Liver (tissue), 9 donors: ENCODE results near the gene DYRK1A. TPM values are rescaled to one million over a fixed set of nuclear protein-coding genes. Genes with fewer than 3 reads are reported as not detected.

Experiments used
- DNase-seq: peaks from one replicate; pipeline ENCODE4 v3.0.0-alpha.2; 2017; ENCODE audit warnings: low spot score
- H3K27ac ChIP-seq, 2 donors: one replicate each; pipeline ENCODE4 v1.7.0; 2013; ENCODE audit warnings: inconsistent platforms in 2 of 2, low read length in 2 of 2, control low read depth in 1 of 2, low read depth in 1 of 2, mild to moderate bottlenecking in 1 of 2
- H3K27me3 ChIP-seq, 4 donors: one replicate each; pipeline versions ENCODE4 v1.6.1 to v1.7.0; 2013; ENCODE audit warnings: low read length in 3 of 4, inconsistent platforms in 1 of 4, mild to moderate bottlenecking in 1 of 4, moderate library complexity in 1 of 4; ENCODE audit not compliant: control insufficient read depth in 4 of 4, insufficient read depth in 4 of 4
- H3K36me3 ChIP-seq, 4 donors: one replicate each; pipeline versions ENCODE4 v1.6.1 to v1.7.0; 2013; ENCODE audit warnings: low read length in 3 of 4, mild to moderate bottlenecking in 3 of 4, low read depth in 1 of 4, moderate library complexity in 1 of 4; ENCODE audit not compliant: control insufficient read depth in 4 of 4, insufficient read depth in 3 of 4
- H3K4me1 ChIP-seq, 4 donors: one replicate each; pipeline versions ENCODE4 v1.6.1 to v1.7.0; 2013; ENCODE audit warnings: low read length in 3 of 4, mild to moderate bottlenecking in 3 of 4, moderate library complexity in 1 of 4; ENCODE audit not compliant: control insufficient read depth in 4 of 4, insufficient read depth in 4 of 4
- H3K4me3 ChIP-seq, 3 donors: one replicate each; pipeline versions ENCODE4 v1.6.1 to v1.7.0; 2013; ENCODE audit warnings: low read length in 3 of 3, control low read depth in 1 of 3, low read depth in 1 of 3, mild to moderate bottlenecking in 1 of 3
- H3K9ac ChIP-seq, 2 donors: one replicate each; pipeline ENCODE4 v1.7.0; 2013; ENCODE audit warnings: low read length in 2 of 2, mild to moderate bottlenecking in 2 of 2, moderate library complexity in 2 of 2, control low read depth in 1 of 2, low read depth in 1 of 2
- H3K9me3 ChIP-seq, 4 donors: one replicate each; pipeline versions ENCODE4 v1.6.1 to v1.7.0; 2013; ENCODE audit warnings: low read length in 3 of 4; ENCODE audit not compliant: control insufficient read depth in 4 of 4
- ATF3 ChIP-seq: IDR thresholded peaks from 2 replicates; pipeline ENCODE4 v1.6.1; 2016; ENCODE audit warnings: antibody characterized with exemption
- CTCF ChIP-seq: fragments of 150-350 bp; IDR thresholded peaks from 2 replicates; pipeline ENCODE4 v1.5.1; 2017; ENCODE audit warnings: improper control_type of control experiment, low read depth, low read length; ENCODE audit not compliant: missing input control
- EGR1 ChIP-seq, 2 donors: IDR thresholded peaks; 2 replicates each; pipeline ENCODE4 v1.6.1; 2016 to 2018; ENCODE audit warnings: antibody characterized with exemption in 2 of 2, low read depth in 2 of 2
- FOXA1 ChIP-seq: IDR thresholded peaks from 2 replicates; pipeline ENCODE4 v1.6.1; 2016; ENCODE audit warnings: antibody characterized with exemption
- FOXA2 ChIP-seq: IDR thresholded peaks from 2 replicates; pipeline ENCODE4 v1.6.1; 2016; ENCODE audit warnings: antibody characterized with exemption
- GABPA ChIP-seq, 2 donors: IDR thresholded peaks in 1 of 2; conservative IDR thresholded peaks in 1 of 2; 2 replicates each; pipeline ENCODE4 v1.6.1; 2016; ENCODE audit warnings: antibody characterized with exemption in 2 of 2, mild to moderate bottlenecking in 1 of 2, moderate library complexity in 1 of 2
- HNF4A ChIP-seq, 2 donors: conservative IDR thresholded peaks; 2 replicates each; pipeline ENCODE4 v1.6.1; 2016; ENCODE audit warnings: antibody characterized with exemption in 2 of 2, mild to moderate bottlenecking in 2 of 2
- HNF4G ChIP-seq: IDR thresholded peaks from 2 replicates; pipeline ENCODE4 v1.6.1; 2016; ENCODE audit warnings: antibody characterized with exemption
- JUND ChIP-seq, 2 donors: IDR thresholded peaks; 2 replicates each; pipeline ENCODE4 v1.6.1; 2016; ENCODE audit warnings: antibody characterized with exemption in 2 of 2
- MAX ChIP-seq: IDR thresholded peaks from 2 replicates; pipeline ENCODE4 v1.6.1; 2016; ENCODE audit warnings: antibody characterized with exemption
- NR2F2 ChIP-seq: IDR thresholded peaks from 2 replicates; pipeline ENCODE4 v1.6.1; 2016; ENCODE audit warnings: antibody characterized with exemption
- RAD21 ChIP-seq, 2 donors: IDR thresholded peaks; 2 replicates each; pipeline ENCODE4 v1.6.1; 2016; ENCODE audit warnings: antibody characterized with exemption in 2 of 2, mild to moderate bottlenecking in 2 of 2
- REST ChIP-seq: IDR thresholded peaks from 2 replicates; pipeline ENCODE4 v1.6.1; 2016; ENCODE audit warnings: antibody characterized with exemption, mild to moderate bottlenecking
- RXRA ChIP-seq, 2 donors: IDR thresholded peaks; 2 replicates each; pipeline ENCODE4 v1.6.1; 2017 to 2018; ENCODE audit warnings: antibody characterized with exemption in 2 of 2, mild to moderate bottlenecking in 1 of 2
- SP1 ChIP-seq: IDR thresholded peaks from 2 replicates; pipeline ENCODE4 v1.6.1; 2018; ENCODE audit warnings: antibody characterized with exemption, mild to moderate bottlenecking
- TAF1 ChIP-seq: conservative IDR thresholded peaks from 2 replicates; pipeline ENCODE4 v1.6.1; 2016; ENCODE audit warnings: antibody characterized with exemption, mild to moderate bottlenecking
- YY1 ChIP-seq: IDR thresholded peaks from 2 replicates; pipeline ENCODE4 v1.6.1; 2016; ENCODE audit warnings: antibody characterized with exemption, mild to moderate bottlenecking
- ZBTB33 ChIP-seq: IDR thresholded peaks from 2 replicates; pipeline ENCODE4 v1.6.1; 2016; ENCODE audit warnings: antibody characterized with exemption
- WGBS: extraction: QIAGEN DNeasy Blood & Tissue Kit; methylation state at CpG from one replicate; pipeline ENCODE4 v1.1.7; 2013; 5-methylcytosine and 5-hydroxymethylcytosine counted together
- polyA plus RNA-seq, 2 donors: library from polyadenylated mRNA; stranded (reverse) in 1 of 2; unstranded in 1 of 2; fragments of 200-250 nt in 1 of 2; fragments of >200 nt in 1 of 2; fragmentation: Nextera tagmentation in 1 of 2; extraction: Ambion mirVana in 1 of 2; gene quantifications; one replicate each; pipeline versions ENCODE4 v1.2.1 to v1.2.3, GENCODE V29; 2013 to 2015
- total RNA-seq, 2 donors: library from RNA; depleted of rRNA; stranded (reverse); fragments of >200 nt; gene quantifications; one replicate each; pipeline ENCODE4 v1.2.3, GENCODE V29; 2014
- donor health status: healthy.
- donor health status: healthy.
- donor health status: healthy.
- donor health status: healthy.
- donor health status: healthy.

Gene DYRK1A
- total and polyA plus RNA-seq, 4 donors: 5.1 to 58.3 (median 22.9) TPM

- WGBS: 97% methylated on average over 5 of the region's 5 CpGs
- no peak overlapping the region for H3K9ac ChIP-seq
- H3K36me3 ChIP-seq: peaks cover 6 to 41% (median 33%) of the 10 kb centered on the region in 4 donors
- H3K4me3 ChIP-seq: no peak overlapping the region
- no peak for DNase-seq
- TF ChIP-seq RAD21 (IDR thresholded peaks at IDR 0.05) (no peak), TAF1 (no peak), FOXA1 (no peak), CTCF (no peak), MAX (no peak), NR2F2 (no peak), EGR1 (IDR thresholded peaks at IDR 0.05; ENCODE audit: low read depth in 2 of 2) (no peak), YY1 (no peak), RXRA (IDR thresholded peaks at IDR 0.05) (no peak), GABPA (IDR thresholded peaks at IDR 0.05 in 1 of 2, conservative IDR thresholded peaks at IDR 0.05 in 1 of 2) (no peak), ZBTB33 (no peak), ATF3 (no peak), SP1 (no peak), HNF4A (conservative IDR thresholded peaks at IDR 0.05) (no peak), FOXA2 (no peak)
- no peaks in the 10 kb centered on the region for H3K4me1 ChIP-seq
- H3K9me3 ChIP-seq: peaks cover 0 to 5% (median 0%) of the 10 kb centered on the region in 4 donors
- H3K27me3 ChIP-seq: no peaks in the 10 kb centered on the region
- no peak overlapping the region for H3K27ac ChIP-seq
Observed at GRCh38 chr21:37503848-37504467, 137.4 kb downstream of the DYRK1A start.

GRCh38 chr21:37505963-37506362 lies 139.4 kb downstream of the DYRK1A start:
- 97% methylated on average over 12 of the region's 12 CpGs for WGBS
- DNase-seq: no peak
- H3K9ac ChIP-seq: no peak overlapping the region
- H3K4me3 ChIP-seq: no peak overlapping the region
- H3K4me1 ChIP-seq: no peaks in the 10 kb centered on the region
- no peak overlapping the region for H3K27ac ChIP-seq
- H3K9me3 ChIP-seq: peaks cover 0 to 5% (median 0%) of the 10 kb centered on the region in 4 donors
- H3K27me3 ChIP-seq: no peaks in the 10 kb centered on the region
- H3K36me3 ChIP-seq: peaks cover 6 to 51% (median 39%) of the 10 kb centered on the region in 4 donors
- TF ChIP-seq REST (no peak), HNF4G (no peak), FOXA1 (no peak), RAD21 (IDR thresholded peaks at IDR 0.05) (no peak), NR2F2 (no peak), EGR1 (IDR thresholded peaks at IDR 0.05; ENCODE audit: low read depth in 2 of 2) (no peak), MAX (no peak), TAF1 (no peak), FOXA2 (no peak), JUND (IDR thresholded peaks at IDR 0.05) (no peak), HNF4A (conservative IDR thresholded peaks at IDR 0.05) (no peak), ATF3 (no peak), SP1 (no peak), ZBTB33 (no peak), GABPA (IDR thresholded peaks at IDR 0.05 in 1 of 2, conservative IDR thresholded peaks at IDR 0.05 in 1 of 2) (no peak), YY1 (no peak)
